Limb (tissue), 2 donors: ENCODE data around the gene PAK1.

Source experiments
- DNase-seq, 2 donors: peaks; one replicate each; pipeline ENCODE4 v3.0.0-alpha.2; 2016; ENCODE audit errors: extremely low spot score in 2 of 2

Gene PAK1

DNA sequence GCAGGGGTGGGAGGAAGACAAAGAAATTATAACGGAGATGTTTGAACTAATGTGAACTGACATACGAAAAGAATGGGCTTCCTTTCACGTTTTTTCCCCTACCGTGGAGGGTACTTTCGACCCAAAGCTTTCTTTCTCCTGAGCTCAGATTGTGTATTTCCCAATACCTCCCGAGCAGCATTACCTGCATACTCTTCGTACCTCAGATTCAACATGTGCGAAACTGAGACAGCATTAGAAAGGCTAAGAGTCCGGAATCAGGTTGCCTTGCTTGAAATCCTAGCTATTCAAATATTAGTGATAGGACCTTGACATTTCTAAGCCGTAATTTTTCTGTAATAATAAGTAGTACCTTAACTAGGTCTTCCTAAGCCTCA lies 778 bp upstream of the PAK1 start:
- DNase-seq: no peak

DNA sequence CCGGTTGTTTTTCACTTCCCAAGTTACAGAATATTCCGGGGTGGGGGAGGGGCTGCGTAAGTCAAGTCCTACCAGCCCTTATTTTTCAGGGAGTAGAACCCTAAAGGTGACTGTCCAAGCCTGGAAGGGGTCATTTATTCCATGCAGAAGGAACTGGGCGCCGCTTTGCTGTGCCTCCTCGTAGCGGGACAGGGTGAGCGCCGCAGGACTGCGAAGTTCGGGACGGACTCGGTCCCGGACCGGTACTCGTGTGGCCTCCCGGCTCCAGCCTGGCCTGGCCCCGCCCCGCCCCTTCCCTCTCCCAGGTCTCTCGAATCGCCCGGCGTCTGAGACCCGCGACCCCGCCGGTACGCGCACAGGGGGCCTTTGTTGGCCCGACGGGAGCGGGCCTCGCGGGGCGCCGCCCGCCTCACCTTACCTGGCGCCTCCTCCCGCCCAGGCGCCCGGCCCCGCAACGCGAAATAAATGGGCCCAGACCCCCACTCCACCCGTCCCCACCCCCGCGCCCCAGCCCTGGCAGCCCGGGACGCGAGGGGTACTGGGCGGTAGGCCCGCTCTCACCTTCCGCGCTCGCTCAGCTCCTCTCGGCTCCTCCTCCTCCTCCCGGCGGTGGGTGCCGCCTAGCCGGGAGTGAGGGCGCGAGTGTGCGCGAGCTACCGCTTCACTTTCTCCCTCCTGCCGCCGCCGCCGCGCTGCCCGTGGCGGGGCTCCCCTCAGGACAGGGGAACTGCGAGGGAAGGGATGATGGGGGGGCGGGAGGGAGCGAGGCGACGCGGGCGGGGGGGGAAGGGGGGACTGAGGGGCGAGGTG lies 698 bp downstream of the PAK1 start:
- DNase-seq: no peak

DNA sequence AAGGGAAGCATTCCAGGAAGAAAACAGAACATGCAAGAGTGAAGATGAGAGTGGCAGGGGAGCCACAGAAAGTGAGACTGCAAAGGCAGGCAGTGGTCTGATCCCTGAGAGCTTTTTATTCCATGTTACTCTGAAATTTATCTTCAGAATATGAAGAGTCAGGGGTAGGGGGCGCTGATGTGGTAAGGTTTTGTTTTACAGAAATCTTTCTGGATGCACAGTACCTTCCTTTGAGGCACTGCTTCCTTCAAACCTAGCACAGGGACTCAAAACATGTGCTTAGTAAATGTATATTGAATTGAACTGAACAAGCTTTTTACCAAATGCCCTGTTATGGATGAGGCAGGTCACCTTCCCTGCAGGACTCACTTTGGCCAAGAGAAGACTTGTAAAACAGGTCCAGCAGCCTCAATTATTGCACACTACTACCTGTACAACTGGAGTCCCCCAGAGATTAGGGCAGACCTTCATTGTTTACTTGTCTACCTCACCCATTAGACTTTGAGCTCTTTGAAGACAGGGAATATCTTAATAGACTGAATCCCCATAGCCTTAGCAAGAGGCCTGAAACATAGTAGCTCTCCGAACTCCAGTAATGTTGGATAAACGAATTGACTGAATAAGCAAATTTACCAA lies 2.2 kb downstream of the PAK1 start:
- DNase-seq: peak in 1 of 2 donors; percentile 40

DNA sequence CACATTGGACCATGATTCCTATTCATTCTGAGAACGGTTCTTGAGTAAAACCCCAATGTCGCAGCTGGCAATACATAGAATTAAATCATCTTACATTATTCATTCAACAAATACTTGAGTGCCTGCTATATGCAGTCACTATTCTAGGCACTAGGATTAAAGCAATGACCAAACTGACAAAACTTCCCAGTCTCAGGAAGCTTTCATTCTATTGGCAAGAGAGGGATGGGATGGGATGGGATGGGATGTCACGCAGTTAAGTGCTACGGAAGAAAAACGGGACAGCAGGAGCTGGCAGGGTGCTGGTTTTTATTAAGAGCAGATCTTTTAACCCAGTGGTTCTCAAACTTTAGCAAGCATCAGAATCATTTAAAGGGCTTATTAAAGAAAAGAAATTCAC lies 2.9 kb downstream of the PAK1 start:
- no peak for DNase-seq

DNA sequence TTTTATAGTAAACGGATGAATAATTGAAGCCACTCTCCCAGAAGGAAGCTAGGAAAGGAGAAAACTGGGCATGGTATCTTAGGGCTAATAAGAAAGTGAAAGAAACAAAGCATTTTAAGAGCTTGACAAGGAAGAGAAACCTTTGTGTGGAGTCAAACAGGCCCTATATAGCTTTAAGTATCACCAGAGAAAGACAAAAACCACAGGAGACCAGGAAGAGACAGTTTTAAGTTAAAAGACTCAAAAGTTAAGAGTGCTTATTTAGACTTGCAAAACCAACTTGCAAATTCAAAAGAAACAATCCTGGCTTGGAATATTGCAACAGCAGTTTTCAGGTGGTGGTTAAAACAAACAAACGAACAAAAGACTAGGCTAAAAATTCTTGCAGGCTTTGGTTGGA lies 3.4 kb downstream of the PAK1 start:
- DNase-seq: no peak

DNA sequence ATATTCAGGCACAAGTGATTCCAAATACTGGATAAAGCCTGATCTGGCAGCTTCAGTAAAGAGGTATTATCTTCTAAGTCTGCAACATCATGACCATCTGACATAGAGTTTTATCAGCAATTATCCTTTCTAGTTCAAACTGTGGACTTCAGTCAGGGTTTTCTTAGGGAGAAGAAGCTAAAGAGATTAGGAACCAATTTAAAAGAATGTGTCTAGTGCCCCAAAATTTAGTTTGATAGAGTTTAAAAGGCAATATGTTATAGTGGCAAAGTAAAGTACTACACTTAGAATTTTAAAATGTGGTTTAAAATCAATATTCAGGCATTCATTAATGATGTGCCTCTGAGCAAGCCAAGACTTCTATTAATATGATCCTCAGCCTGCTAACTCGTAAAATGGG lies 5.4 kb downstream of the PAK1 start:
- no peak for DNase-seq

DNA sequence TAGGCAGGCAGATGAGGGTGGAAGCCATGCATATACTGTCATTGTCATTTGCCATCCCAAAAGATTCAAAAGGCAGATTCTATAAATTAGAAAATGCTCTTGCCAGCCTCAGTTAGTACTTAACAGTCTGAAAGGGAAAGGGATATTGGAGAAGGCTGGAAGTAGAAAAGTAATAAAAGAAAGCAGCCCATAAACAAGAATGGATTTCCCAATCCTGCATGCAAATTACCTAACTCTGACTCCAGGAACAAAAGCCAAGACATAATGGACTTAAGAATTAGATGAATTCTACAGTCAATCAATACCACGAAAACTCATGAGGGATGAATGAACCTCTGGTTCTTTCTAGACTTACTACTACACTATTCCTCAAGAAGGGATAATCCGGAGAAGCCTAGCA lies 5.9 kb downstream of the PAK1 start:
- DNase-seq: no peak

DNA sequence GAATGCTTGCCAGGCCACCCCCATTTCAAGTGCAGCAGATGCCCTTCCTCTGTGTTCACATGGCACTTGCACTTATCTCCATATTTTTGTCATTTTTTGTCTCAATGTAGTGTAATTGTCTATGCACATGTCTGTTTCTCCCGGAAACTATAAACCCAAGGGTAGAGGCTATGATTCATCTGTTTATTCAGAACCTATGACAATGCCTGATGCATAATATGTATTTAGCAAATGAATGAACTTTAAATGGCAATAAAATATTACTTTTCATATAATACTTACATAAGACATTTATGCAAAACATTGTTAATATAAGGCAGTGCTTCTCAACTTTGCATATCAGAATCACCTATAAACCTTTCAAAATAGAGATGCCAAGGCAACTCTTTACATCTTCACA lies 6.7 kb downstream of the PAK1 start:
- DNase-seq: no peak

DNA sequence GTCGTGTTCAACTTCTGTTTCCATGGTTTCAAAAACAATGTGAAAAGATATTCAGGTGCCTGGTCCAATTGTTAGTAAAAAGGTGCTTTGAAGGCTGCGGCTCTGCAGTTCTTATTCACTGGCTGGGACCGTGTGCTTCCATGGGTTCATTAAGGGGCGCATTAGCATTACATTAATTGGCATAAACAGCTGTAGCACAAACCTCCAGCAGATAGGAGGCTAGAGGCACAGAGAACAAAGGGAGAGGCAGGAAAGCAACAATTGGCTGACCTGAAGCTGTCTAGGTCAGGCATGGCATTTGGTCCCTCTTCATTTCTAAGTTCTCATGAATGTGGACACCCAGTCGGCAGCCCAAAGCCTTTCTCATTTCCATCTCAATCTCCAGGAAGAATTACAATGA lies 16.6 kb downstream of the PAK1 start:
- DNase-seq: no peak

DNA sequence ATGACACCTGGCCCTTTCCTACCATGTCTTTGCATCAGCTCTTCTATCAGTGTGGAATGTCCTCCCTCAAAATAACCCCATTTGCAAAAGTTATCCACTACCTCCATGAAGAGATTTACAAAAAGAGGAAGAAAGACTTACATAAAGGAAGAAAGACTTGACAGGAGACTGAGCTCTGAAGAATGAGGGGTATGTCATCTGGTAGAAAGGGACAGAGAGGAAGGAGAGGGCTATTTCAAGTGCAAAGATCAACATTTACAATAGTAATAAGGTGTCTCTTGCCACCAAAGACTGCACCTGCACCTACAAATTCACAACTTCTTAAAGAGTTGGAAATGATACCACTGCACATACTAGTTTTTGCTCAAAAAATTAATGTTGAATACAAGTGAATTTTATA lies 18.2 kb downstream of the PAK1 start:
- no peak for DNase-seq

DNA sequence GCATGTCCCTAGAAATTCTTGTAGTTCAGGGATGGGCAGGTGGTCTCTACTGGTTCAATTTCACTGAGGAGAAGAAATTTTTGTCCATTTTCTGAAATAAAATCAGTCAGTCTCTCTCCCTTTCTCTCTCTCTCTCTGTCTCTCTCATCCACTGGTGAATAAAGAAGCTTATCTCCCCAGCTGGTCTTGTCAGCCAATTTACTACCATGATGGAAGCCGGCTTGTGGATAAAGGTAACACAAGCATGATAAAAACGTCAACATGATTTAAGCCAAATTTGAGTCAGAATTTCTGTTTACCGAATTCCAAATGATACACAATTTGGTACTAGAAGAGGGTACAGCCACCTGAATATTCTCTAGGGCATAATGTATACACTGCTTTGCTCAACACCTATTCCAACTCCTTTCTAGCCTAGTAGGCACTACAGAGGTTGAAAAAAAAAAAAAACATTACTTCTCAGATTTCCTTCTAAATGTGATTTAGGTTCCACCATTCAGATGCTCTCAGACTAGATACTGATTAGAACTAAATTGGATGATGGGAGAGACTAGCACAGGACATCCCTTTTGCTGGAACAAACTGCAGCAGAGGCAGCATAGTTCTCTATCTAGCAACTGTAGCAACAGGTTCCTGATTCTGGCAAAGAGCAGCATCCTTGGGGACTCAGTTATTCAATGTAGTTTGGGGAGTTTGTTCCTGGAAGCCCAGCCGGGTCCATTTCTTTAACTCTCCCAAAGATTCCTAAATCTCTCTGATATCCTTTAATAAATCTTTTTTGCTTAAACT lies 18.8 kb downstream of the PAK1 start:
- DNase-seq: no peak

DNA sequence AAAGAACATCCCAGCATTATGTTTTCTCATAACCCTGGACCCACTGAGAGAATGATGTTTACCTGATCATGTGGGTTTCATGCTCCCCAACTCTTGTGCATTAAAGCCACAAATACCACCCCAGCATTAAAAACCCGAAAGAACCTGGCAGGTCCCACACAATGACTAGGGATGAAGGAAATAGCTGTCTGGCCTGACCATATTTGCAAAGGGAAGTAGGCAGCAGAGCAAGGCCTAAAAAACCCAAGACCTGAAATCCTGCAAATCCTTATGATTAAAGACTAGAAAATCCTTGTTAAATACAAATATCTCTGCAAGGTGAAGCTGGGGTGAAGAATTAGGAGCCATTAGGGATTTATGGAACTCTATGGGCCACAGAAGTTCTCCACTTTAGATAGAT lies 23.7 kb downstream of the PAK1 start:
- no peak for DNase-seq

DNA sequence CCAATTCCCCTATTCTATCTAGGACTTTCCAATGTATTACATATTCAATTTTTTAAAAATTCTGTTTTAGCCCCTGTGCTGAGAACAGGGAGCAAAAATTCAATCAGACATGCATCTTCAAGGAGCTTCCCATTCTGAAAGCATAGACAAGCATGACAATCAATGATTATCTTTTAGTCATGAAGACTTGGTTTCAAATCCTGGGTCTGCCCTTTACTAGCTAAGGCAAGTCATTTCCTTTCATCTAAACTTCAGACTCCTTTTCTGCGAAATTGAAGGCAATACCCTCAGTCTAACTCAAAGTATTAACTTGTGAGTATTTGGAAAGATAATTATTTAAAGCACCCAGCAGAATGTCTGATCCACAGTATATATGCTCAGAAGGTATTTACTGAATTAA lies 24.1 kb downstream of the PAK1 start:
- DNase-seq: no peak

DNA sequence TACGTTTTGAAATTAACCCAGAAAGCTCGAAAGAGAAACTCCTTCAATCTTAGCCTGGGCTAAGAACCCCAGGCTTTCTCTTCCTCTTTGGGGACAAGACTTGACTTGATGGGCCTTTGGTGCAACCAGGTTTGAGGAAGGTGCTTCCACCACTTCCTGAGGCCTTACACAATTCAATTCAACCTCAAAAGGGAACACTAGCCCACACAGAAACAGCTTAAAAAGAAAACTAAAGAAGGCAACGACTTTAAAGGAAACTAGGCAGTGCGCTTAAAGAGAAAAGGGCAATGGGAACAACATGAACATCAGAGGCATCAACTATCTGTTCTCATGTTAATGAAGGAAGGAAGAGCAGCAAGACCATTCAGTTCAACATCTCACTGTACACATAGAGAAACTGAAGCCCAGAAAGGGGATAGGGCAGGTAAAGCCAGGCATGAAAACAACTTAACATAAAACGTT lies 24.8 kb downstream of the PAK1 start:
- no peak for DNase-seq

DNA sequence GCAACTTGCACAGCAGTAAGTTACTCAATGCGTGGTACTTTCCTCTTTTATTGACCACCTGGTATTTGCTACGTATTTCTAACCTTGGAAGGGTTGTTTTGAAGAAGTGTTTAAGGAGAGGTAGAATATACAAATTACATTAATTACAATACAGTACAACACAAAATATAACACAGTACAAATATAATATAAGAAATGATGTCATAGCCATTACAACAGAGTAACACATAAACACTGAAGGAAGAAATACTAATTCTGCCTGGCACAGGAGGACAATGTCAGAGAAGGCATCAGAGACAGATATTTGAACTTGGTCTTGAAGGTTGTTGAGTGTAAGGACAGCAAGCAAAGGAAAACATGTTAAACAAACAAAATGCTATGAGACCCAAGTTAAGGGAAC lies 25.6 kb downstream of the PAK1 start:
- no peak for DNase-seq

DNA sequence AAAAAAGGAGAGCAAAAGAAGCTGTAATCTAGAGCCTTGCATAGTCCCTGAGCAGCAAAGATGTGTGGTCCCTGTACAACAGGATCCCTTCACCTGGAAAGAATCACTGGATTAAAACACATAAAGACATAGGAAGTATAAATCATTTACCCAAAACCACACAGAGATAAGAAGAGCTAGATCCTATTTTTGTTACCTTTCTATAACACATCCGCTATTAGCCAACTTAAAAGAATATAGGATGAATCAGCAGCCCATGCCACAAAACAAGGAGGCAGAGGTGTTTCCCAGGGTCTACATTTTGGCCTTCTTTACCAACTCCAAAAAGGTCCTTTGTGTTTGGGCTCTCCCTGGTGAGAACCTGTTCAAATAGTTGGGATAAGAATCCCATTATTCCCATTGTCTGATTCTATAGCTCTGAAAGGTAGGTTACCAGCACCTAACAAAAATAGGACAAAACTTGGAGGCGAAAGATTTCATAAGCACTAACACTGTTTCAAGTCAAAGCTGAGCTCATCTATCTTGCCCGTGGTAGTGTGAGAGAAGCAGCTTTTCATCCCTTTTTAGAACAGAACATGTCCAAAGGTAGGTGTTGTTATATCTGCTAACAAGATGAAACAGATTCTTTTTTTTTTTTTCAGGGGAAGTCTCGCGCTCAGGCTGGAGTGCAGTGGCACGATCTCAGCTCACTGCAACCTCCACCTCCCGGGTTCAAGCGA lies 26.8 kb downstream of the PAK1 start:
- DNase-seq: no peak

DNA sequence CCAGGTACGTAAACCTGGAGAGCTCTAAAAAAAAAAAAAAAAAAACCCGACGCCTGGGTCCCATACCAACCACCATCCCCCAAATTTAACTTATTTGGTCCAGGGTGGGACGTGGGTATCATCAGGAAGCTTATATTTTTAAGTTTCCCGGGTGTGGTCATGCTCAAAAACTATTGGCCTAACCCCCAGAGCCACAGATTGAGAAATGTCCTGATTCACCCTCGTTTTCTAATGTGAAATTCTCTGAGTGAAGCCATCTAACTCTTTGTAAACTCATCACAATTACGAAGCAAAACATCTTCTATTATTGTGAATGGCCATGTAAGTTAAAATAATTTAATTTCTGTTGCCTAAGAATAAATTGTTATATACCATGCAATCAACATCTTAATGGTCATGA lies 29.6 kb downstream of the PAK1 start:
- DNase-seq: no peak

DNA sequence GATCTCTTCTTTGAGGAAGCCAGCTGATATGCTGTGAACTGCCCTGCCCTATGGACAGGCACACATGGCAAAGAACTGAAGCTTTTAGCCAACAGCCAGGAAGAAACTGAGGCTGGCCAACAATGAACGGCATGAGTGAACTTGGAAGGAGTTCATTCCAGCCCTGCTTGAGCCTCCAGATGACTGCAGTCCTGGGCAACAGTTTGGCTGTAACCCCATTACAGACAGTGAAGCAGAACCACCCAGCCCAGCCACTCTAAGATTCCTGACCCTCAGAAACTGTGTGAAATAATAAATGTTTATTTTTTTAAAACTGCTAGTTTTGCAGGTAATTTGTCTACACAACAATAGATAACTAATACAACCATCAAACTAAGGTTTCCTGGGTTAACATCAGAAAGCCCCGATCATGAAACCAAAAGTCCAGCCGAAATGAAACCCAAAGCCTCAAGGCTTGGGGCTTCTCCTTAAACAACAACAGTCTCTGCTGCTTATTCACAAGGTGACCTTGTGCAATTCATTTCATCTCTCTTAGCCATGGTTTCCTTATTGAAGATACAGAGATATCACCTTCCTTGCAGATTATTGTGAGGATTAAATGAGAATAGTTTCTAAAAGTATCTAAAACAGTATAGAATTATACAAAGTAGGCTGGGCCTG lies 31.4 kb downstream of the PAK1 start:
- no peak for DNase-seq

DNA sequence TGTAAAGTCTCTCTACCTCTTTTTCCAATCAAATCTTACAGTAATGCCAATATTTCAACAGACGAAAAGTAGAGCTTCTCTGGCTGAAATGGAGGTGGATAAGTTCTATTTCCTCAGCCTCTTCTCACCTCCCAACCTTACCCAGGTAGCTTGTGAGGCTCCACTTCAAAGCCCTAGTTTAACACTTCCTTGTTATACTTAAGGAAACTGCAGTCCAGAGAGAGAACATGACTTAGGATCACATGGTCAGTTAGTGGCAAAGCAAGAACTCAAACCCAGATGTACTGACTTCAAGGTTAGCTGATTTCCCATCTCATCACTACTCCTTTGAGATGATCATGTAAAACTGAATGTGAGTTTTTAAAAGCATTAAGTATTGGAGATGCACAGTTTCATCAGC lies 32.5 kb downstream of the PAK1 start:
- DNase-seq: no peak

DNA sequence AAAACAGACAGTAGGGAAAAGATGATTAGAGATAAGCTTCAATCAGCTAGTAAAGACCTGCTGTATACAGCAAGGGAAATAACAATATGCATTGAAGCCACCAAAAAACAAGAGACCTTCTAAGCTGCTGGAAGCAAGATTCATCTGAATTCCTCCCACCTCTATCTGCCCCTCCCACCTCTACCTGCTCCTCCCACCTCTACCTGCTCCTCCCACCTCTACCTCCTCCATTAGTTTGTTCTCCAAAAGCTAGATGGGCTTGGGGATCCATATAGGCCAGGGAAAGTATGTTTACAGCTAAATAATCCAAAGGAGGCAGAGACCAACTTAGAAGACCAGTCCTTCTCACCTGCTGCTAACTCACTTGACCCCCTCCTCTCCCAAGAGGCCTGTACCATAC lies 33.2 kb downstream of the PAK1 start:
- DNase-seq: no peak

DNA sequence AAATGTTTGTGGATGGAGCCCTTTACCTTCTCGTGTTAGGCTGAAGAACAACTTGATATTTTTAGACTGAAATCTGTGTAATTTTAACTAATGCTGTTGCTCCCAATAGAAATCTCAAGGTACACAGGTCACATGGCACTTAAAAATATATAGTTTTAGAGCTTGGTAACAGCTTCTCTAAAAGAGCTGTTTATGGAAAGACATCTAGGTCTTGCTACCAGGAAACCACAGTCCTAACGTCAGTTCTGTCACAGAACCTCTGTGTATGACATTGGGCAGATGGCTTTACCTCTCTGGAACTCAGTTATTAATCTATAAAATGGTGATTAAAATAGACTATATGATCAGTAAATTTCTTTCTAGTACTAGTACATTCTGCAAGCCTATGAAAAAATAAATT lies 35.4 kb downstream of the PAK1 start:
- DNase-seq: no peak
